ENCODE measurements around the gene OSTC. TPM values are rescaled to one million over a fixed set of nuclear protein-coding genes. Genes with fewer than 3 reads are reported as not detected.

The OSTC gene
- total and polyA plus RNA-seq, 2 of the 13 experiments (the other 11 are each of a cell fraction or from before 2014, with no cell fraction given) = 208 to 380 TPM

GRCh38 chr4:108650212-108651013 lies at the start of gene OSTC (continued):
- TF ChIP-seq ZNF350 (CRISPR knock-in tag; IDR thresholded peaks at IDR 0.05; ENCODE audit: borderline replicate concordance, low read depth) (peak; percentile 45; the same call in 1 of the 2 replicates), MTERF4 (CRISPR knock-in tag; IDR thresholded peaks at IDR 0.05) (0 out of 2 replicates have a peak, but pooled peaks have one; percentile 48), HES4 (CRISPR knock-in tag; IDR thresholded peaks at IDR 0.05; ENCODE audit: borderline replicate concordance) (peak; percentile 68), BCLAF1 (IDR thresholded peaks at IDR 0.05) (no peak), ZNF383 (CRISPR knock-in tag; IDR thresholded peaks at IDR 0.05; ENCODE audit: borderline replicate concordance) (no peak), ZBTB46 (CRISPR knock-in tag; IDR thresholded peaks at IDR 0.05; ENCODE audit: borderline replicate concordance) (no peak), CHCHD3 (CRISPR knock-in tag; IDR thresholded peaks at IDR 0.05) (no peak), ARNT (IDR thresholded peaks at IDR 0.05) (no peak), HBP1 (CRISPR knock-in tag; IDR thresholded peaks at IDR 0.05; ENCODE audit: low read depth) (peak; percentile 76; the same call in 1 of the 2 replicates), WIZ (CRISPR knock-in tag; IDR thresholded peaks at IDR 0.05) (no peak), ZNF777 (CRISPR knock-in tag; IDR thresholded peaks at IDR 0.05) (peak; percentile 48; the same call in 1 of the 2 replicates), ZNF142 (CRISPR knock-in tag; IDR thresholded peaks at IDR 0.05) (no peak; the same call in 1 of the 2 replicates), ZNF772 (CRISPR knock-in tag; IDR thresholded peaks at IDR 0.05) (0 out of 2 replicates have a peak, but pooled peaks have one; percentile 69), ZBTB1 (CRISPR knock-in tag; IDR thresholded peaks at IDR 0.05; ENCODE audit: borderline replicate concordance) (no peak), MED8 (CRISPR knock-in tag; IDR thresholded peaks at IDR 0.05; ENCODE audit: insufficient replicate concordance) (peak; percentile 67)

All from HepG2 (cell line).